ENCODE results near the gene MAPKBP1.

DNA sequence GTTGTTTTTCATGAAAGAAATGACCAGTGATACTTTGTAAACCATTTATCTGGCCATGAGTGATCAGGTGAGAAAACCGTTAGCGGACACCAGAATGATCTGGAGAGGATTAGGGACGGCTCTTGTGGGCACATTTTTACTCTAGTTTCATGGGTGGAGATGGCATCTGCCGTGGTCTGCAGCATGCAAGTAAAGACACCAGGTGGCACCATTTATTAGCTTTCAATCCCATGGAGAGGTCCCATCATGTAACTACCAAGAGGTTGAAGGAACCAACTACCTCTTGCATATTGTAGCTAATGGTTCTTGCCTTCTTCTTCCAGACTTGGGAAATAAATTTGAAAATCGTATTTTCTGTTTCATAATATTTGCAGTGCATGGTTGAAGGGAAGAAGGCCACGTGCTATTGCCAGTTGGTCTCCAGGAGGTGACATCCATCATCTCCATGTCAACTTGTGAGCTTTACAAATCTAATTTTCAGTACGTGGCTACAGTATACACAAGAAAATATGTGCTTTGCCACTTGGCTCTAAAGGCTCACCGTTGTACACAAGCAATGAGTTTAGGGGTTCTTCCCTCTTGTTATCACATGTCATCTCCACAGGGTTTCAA lies 1.5 kb upstream of the MAPKBP1 start:
- TF ChIP-seq, protein P1, sequence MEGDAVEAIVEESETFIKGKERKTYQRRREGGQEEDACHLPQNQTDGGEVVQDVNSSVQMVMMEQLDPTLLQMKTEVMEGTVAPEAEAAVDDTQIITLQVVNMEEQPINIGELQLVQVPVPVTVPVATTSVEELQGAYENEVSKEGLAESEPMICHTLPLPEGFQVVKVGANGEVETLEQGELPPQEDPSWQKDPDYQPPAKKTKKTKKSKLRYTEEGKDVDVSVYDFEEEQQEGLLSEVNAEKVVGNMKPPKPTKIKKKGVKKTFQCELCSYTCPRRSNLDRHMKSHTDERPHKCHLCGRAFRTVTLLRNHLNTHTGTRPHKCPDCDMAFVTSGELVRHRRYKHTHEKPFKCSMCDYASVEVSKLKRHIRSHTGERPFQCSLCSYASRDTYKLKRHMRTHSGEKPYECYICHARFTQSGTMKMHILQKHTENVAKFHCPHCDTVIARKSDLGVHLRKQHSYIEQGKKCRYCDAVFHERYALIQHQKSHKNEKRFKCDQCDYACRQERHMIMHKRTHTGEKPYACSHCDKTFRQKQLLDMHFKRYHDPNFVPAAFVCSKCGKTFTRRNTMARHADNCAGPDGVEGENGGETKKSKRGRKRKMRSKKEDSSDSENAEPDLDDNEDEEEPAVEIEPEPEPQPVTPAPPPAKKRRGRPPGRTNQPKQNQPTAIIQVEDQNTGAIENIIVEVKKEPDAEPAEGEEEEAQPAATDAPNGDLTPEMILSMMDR (CRISPR knock-in tag; IDR thresholded peaks at IDR 0.05), result peak; percentile 86
- no peak for TF ChIP-seq KDM1A (CRISPR knock-in tag; IDR thresholded peaks at IDR 0.05)
- no peak for TF ChIP-seq MAFF (IDR thresholded peaks at IDR 0.05; ENCODE audit: low read depth, low read length)
- no peak for TF ChIP-seq IRF2 (CRISPR knock-in tag; IDR thresholded peaks at IDR 0.05)
- no peak for TF ChIP-seq GLI4 (CRISPR knock-in tag; IDR thresholded peaks at IDR 0.05; ENCODE audit: borderline replicate concordance)
- no peak for TF ChIP-seq POLR2A (IDR thresholded peaks at IDR 0.05; ENCODE audit: insufficient read depth in 1 of 2, low read depth in 2 of 2, low read length in 2 of 2)
- no peak for TF ChIP-seq ZNF484 (CRISPR knock-in tag; IDR thresholded peaks at IDR 0.05; ENCODE audit: borderline replicate concordance, low read depth)
- no peak for TF ChIP-seq CEBPB (IDR thresholded peaks at IDR 0.05; ENCODE audit: borderline replicate concordance, low read depth, low read length)
- TF ChIP-seq REPIN1 (CRISPR knock-in tag; IDR thresholded peaks at IDR 0.05; ENCODE audit: borderline replicate concordance, low read depth), result no peak
- TF ChIP-seq, protein P2, sequence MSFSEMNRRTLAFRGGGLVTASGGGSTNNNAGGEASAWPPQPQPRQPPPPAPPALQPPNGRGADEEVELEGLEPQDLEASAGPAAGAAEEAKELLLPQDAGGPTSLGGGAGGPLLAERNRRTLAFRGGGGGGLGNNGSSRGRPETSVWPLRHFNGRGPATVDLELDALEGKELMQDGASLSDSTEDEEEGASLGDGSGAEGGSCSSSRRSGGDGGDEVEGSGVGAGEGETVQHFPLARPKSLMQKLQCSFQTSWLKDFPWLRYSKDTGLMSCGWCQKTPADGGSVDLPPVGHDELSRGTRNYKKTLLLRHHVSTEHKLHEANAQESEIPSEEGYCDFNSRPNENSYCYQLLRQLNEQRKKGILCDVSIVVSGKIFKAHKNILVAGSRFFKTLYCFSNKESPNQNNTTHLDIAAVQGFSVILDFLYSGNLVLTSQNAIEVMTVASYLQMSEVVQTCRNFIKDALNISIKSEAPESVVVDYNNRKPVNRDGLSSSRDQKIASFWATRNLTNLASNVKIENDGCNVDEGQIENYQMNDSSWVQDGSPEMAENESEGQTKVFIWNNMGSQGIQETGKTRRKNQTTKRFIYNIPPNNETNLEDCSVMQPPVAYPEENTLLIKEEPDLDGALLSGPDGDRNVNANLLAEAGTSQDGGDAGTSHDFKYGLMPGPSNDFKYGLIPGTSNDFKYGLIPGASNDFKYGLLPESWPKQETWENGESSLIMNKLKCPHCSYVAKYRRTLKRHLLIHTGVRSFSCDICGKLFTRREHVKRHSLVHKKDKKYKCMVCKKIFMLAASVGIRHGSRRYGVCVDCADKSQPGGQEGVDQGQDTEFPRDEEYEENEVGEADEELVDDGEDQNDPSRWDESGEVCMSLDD (CRISPR knock-in tag; IDR thresholded peaks at IDR 0.05; ENCODE audit: borderline replicate concordance), result no peak
- TF ChIP-seq, protein P3, sequence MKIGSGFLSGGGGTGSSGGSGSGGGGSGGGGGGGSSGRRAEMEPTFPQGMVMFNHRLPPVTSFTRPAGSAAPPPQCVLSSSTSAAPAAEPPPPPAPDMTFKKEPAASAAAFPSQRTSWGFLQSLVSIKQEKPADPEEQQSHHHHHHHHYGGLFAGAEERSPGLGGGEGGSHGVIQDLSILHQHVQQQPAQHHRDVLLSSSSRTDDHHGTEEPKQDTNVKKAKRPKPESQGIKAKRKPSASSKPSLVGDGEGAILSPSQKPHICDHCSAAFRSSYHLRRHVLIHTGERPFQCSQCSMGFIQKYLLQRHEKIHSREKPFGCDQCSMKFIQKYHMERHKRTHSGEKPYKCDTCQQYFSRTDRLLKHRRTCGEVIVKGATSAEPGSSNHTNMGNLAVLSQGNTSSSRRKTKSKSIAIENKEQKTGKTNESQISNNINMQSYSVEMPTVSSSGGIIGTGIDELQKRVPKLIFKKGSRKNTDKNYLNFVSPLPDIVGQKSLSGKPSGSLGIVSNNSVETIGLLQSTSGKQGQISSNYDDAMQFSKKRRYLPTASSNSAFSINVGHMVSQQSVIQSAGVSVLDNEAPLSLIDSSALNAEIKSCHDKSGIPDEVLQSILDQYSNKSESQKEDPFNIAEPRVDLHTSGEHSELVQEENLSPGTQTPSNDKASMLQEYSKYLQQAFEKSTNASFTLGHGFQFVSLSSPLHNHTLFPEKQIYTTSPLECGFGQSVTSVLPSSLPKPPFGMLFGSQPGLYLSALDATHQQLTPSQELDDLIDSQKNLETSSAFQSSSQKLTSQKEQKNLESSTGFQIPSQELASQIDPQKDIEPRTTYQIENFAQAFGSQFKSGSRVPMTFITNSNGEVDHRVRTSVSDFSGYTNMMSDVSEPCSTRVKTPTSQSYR (CRISPR knock-in tag; IDR thresholded peaks at IDR 0.05; ENCODE audit: borderline replicate concordance), result no peak
- TF ChIP-seq, protein P4, sequence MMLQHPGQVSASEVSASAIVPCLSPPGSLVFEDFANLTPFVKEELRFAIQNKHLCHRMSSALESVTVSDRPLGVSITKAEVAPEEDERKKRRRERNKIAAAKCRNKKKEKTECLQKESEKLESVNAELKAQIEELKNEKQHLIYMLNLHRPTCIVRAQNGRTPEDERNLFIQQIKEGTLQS (CRISPR knock-in tag; IDR thresholded peaks at IDR 0.05), result no peak
